ENCODE data around the gene ROPN1L.
"Not testable (repeated sequence)": the region's sequence is repeated elsewhere in the genome, so short reads cannot be mapped to it uniquely, and the experiment has no call there.

ROPN1L gene

DNA sequence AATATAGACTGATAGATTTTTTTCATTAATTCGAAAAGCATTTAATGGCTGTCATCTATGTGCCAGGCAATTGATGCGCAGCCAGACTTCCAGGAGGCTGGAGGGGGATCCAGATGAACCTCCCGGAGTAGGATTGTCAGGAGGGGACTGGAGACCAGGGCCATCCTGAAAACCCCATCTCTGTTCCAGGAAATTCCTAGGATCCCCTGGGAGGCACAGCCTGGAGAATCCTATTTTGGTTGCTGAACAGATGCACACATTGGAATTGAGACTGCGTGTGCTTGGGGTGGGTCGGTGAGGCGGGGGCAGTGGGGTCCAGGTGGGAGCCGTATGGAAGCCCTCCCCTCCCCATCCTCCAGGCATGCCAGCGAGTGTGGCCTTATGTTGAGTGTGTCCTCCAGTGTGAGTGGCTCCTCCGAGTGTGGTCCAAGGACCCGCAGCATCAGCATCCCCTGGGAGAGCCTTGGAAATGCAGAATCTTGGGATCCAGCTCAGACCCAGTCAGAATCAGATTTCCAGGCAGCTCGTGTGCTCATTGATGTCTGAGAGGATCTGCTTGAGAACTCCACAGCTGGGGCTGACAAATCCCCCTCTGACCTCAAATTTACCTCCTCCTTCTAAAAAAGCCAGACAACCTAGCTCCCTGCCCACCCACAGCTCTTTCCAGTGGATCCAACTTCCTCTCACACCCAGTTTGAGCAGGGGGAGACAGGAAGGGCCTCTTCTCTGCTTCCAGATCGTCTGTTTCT lies 38.7 kb downstream of the ROPN1L start:
- no peak for DNase-seq

DNA sequence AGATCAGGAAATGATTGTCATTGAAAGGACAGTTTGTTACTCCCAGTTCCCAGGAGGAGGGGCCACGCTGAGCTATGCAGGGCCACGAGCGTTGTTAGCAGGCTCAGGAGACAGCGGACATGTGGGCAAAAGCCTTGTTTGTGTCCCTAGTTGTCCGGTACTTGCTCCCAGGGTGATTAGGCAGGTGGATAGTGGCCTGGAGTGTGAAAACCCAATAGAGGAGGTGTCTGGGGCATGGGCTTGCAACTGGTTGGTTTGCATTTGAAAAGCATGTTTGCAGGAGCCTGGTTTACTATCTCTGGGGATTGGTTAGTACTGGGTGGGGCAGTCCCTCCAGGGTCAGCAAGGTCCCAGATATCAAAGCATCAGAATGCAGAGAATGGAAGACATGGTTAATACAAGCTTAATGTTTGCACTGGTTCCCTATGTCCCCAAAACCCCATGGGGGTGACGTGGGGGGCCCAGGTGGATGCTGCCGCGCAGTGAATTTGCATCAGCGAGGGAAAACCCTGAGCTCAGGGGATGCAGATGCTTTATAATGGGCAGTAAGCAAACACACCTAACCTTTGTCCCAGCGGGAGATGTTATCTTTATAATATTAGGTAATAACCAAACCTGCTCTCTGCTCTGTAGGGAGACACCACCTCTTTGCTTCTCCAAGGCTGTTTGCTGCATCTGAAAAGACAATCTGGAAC lies 39.7 kb downstream of the ROPN1L start:
- no peak for DNase-seq

DNA sequence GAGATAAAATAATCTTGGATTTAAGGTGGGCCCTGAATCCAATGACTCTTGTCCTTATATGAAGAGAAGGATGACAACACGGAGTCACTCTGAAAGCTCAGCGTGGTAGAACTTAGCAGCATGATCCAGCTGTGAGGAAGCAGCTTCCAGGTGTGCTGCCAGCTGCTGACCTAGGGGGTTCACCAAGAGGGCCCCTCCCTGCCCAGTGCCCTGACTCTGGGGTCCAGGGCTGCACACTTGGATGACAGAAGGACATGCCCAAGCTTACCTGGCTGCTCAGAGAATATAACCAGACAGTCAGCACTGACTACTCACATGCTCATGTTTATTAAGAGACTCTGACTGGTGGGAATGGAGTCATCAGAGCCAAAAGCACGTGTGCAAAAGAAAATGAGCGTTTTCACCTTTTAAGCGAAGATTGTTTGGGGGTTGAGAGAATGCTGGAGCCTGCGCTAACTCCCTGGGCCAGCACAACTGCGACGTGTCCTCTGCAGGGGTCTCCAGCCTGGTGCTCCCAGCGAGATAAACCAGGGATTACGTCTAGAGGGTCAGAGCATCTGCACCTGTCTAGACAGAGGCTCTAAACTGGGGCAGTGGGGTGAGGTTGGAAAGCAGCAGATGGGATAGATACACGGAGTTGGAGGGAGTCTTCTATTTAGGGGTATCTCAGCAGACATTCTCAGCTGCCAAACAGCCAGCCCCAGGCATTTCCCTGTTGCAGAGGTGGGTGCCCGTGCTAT lies 41.3 kb downstream of the ROPN1L start:
- no peak for DNase-seq

DNA sequence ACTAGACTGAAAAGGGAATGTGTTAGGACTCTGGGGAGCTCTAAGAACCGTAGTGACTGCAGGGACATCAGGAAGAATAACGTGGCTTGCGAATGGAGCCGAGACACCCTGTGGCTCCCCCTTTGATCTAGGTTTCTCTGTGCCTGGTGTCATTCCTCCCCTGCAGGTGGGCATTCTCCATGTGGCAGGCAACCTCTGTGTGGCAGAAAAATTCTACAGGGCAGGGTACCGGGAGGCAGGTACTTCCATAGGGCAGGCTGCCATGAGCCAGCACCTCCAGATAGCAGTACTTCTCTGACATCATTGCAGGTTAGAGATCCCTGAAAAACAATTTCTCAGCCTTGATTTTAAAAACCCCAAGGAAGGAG lies 43.1 kb downstream of the ROPN1L start:
- no peak for DNase-seq

DNA sequence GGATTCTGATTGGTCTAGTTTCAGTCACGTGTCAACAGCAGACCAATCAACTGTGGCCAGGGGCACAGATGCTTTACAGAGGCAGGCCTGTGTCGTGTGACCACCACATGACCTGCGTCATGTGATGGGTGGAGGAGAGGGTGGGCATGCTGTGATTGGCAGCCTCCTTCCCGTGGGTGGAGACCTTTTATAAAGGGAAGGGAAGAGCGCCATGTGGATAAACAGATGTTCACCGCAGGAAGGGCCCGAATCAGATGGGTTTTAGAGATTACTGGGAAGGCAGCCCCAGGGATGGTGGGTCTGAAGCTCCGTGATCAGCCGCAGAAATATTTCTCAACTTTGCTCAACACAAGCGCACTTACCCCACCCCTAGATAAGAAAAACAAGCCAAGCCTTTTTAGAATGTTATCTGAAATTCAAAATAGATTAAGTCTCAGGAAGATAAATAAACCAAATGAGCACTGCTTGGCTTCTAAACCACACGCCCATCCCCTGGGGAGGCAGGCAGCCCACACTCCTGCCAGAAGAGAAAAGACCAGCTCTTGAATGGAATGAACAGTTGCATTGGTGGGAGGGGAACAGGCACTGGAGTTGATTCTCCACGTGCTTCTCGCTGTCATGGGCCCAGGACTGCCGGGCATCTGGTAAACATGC lies 43.6 kb downstream of the ROPN1L start:
- DNase-seq: no peak

DNA sequence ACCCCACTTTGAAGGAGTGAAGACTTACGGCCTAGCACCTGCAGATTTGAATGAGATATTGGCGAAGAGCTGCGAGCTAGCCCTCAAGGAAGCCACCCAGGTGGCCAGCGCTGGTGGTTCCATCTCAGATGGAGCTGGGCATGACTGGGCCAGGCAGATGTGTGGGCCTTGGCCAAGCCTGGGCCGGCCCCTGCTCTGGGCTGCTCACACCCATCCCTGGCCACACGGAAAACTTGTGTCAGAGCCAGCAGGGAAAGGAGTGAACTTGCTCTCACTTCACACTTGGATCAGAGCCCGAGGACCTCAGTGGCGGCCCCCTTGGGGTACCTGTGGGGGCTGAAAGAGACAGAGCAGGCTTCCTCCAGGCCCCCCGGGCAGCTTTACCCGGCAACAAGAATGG lies 44.2 kb downstream of the ROPN1L start:
- no peak for DNase-seq

DNA sequence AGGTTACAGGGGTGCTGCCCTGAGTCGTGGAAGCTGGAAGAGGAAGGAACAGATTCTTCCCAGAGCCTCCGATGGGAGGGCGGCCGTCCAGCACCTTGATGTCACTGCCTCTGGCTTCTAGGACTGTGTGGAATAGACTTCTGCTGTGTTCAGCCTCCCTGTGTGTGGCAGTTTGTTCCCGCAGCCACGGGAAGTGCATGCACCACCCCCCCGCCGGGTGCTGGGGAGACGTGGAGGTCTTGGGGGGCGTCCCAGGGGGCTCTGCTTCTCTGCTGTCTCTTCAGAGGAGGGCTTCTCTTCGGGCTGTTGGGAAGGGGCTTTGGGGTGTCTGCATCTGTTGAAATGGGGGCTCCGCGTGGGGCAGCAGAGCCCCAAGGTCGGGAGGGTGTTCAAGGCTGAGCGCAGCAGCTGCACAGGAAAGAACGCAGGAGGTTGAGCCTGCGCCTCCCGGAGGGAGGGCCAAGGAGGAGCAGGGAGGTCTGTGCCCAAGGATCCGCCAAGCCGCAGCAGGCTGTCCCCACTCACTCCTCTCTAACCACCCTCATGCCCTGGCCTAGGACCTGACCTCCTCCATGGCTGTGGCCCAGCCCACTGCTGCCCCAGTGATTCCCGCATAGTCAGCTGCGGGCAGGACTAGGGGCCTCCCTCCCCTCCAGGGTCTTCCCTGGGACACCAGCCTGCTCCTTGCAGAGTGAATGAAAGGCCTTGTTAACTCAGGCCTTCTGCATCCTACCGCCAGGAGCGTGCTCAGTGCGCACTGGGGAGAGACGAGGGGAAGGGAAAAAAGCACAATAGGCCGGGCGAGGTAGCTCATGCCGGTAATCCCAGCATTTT lies 45.0 kb downstream of the ROPN1L start:
- no peak for DNase-seq

DNA sequence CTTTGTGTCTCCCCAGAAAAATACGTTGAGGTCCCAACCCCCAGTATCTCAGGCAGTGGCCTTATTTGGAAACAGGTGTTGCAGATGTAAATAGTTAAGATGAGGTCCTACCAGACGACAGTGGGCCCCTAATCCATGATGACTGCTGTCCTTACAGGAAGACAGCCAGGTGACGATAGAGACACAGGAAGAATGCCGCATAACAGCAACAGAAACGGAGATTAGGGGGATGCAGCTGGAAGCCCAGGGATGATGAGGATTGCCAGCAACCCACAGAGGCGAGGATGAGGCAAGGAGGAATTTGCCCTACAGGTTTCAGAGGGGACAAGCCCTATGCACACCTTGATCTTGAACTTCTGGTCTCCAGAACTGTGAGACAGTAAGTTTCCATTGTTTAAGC lies 46.5 kb downstream of the ROPN1L start:
- DNase-seq: no peak

DNA sequence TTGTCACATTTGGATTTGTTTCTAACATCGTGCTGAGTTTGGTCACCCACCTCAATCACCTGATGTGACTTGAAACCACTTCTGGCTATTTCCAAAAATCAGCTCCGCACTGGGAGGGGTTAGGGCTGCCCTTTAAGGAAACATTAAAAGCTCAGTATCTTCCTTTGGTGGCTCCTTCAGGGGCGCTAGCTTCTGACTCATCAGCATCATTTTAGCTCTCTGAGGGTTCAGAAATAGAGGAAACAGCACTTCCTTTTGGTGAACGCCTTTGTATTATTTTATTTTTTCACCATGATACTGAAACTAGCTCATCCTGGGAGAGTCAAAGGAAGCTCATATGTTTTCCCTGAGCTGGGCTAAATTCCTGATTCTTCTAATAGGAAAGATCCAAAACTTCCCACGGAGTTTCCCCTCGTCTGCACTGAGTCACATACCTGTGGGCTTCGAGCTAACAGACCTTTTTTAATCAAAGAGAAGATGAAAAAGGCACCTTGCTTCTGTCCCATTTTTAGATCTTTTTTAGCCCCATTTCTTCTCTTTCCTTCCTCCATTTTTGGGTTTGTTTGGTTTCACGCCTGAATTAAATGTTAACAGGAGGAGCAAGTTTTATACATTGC lies 48.2 kb downstream of the ROPN1L start:
- no peak for DNase-seq

DNA sequence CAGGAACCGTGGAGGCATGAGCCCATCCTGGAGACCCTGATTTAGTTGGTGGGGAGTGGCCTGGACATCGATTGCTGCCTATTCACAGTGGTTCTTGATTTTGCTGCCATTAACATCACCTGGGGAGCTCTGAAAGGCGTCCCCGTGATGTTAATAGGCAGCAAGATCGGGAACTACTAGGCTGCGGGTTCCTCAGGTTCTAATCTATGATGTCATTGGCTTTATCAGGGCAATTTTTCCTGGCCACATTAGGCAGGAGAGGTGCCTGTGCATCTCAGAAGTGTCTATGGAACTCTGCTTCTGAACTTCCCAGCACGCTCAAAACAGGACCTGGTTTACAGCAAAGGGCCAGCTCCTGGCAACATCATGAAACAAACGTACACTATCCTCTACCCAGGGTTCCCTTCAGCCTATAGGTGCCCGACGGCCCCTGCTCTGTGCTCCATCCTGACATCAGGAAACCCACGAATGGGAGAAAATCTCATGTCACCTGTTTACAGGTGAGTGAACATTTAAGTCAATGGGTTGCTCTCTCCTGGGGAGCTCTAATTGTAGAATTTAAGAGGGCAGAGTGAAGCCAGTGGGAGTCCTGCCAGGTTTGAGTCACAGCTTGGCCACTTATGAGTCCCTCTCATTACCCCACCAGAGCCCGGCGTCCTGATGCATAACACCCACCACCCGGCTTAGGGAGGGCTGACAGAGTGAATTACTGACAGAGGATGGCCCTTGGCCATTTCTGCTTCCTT lies 49.4 kb downstream of the ROPN1L start:
- DNase-seq: no peak

DNA sequence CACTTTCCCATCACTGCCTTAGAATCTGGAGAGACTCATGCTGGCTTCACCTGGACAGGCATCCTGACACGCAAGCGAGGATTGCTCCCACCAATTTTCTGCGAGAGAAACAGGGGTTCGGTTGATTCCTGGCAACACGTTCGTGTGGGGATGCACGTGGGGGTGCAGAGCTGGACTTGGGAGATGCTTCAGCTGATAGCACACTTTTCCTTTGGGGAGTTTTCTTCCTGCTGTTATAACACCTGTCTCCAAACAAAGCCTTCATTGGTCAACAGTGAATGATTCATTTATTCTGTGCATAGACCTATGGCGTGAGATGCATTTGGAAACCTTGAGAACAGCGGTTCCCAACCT lies 50.0 kb downstream of the ROPN1L start:
- DNase-seq: no peak

DNA sequence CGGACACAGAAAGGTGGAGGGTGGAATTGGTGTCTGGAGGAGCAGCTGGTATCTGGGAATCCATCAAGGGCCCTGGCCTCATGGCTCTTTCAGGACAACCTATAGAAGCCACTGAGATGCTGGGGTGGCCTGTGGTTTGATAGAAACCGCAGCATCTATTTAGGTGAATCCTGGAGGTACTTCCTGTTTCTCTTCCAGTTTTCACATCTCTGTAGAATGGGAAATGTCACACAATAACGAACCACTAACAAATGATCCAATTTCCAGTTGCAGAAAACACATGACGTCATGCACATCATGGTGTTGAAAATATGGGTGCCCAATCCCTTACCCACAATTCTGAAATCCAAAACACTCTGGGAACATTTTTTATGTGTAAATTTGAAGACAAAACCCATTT lies 52.2 kb downstream of the ROPN1L start:
- no peak for DNase-seq

DNA sequence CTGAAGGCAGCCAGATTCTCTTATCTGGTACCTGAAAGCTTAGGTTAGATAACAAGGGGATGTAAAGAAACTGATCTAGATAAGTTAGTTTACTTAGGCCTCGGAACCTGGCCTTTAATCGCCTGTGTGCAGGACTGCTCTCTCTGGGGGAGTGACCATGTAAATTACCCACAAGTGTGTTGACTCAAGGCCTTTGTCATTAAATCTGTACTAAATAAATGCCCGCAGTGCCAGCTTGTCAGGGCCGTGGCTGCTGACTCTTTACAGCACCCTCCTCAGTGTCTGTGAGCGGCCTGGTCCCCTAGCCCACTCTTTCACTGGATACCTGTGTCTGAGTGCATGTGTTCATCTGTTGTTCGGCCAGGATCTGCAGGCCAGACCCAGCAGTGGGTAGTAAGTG lies 52.8 kb downstream of the ROPN1L start:
- not testable (repeated sequence) for DNase-seq

DNA sequence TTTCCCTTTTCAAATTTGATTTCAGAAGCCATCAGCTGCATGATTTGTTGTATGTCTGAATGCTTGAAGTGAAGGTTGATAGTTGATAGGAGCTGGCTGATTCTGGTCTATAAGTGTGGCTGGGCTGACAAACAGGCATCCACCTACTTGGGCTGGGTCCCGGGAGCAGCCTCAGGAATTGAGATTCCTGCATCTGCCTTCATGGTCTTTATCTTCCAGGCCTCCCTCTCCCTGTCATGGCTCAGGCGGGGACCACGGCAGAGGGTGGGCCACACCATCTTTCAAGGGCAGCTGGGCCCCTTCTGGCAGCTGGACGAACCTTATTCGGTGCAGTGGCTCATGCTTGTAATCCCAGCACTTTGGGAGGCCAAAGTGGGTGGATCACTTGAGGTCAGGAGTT lies 55.9 kb downstream of the ROPN1L start:
- DNase-seq: no peak

DNA sequence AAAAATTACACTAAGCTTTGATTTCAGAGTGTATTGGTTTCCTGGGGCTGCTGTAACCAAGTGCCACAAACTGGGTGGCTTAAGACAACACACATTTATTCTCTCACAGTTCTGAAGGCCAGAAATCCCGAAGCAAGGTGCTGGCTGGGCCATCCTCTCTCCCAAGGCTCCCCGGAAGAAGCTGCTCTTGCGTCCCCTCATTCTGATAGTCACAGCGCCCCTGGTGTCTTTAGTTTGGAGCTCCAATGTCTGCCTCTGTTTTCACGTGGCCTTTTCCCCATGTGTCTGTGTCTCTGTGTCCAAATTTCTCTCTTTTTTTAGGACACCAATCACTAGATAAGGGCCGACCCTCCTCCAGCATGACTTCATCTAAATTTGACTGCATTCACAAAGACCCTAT lies 56.7 kb downstream of the ROPN1L start:
- no peak for DNase-seq

DNA sequence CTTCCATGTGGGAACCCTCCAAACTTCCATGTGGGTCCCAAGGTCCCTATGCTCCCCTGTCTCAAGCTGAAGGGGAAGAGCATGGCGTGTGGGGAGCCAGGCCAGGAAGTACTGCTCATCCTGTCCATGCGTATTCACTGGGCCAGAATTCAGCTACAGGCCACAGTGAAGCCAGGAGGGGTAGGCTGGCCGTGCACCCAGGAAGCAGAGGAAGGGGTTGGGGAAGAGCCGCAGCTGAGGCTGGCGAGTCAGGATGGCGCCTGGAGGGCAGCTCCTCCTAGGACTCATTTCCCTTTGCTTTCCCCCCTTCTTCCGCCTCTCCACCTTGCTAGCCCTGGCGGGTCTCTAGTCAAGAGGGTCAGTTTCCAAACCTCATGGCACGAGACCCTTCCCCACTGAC lies 57.4 kb downstream of the ROPN1L start:
- DNase-seq: no peak

DNA sequence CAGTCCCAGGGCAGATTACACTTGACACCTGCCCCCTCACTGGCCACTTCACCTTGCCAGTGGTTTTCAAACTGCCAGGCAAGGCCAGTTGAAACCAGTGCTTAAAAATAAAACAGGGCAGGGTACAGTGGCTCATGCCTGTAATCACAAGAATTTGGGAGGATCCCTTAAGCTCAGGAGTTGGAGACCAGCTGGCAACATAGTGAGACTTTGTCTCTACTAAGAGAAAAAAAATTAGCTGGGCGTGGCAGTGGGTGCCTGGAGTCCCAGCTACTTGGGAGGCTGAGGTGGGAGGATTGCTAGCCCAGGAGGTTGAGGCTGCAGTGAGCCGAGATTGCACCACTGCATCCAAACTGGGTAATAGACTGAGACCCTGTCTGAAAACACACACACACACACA lies 58.1 kb downstream of the ROPN1L start:
- no peak for DNase-seq

DNA sequence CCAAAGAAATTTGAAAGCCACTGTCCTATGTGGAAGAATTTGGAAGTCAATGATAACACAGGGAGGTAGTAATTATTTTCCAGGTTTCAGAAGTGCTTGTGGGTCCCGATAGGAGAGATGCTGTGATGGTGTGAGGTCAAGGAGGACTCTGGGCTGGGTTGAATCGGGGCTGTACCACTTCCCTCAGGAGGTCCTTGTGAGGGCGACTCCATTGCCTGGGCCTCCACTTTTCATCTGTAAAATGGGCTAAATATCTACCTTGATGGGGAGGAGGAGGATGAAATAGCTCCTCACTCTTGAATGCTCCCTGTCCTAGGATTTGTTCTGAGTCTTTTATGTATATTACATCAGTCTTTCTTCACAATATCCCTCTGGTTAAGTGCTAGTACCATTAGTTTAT lies 59.0 kb downstream of the ROPN1L start:
- no peak for DNase-seq

DNA sequence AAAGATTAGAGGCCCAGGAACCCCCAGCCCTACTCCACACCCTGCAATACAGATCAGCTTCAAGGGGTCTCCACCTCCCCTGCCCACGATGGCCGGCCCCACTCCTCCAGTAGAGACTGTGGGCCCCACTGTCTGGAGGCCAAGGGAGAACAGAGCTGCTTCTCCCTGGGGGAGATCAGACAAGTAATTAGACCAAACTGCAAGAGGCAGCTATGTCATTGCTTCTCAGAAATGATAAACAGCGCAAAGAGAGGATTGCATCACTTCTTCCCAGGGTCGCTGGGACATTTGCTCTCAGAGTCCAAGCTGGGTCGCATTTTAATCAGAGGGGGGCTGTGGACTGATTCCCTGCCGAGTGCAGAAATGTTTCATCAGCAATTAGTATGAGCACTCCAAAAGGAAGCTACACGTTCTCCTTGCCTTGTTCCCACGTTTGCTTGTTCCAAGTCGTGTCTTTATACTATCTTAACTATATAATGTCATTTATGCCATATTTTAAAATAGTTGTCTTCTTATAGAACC lies 59.9 kb downstream of the ROPN1L start:
- no peak for DNase-seq

DNA sequence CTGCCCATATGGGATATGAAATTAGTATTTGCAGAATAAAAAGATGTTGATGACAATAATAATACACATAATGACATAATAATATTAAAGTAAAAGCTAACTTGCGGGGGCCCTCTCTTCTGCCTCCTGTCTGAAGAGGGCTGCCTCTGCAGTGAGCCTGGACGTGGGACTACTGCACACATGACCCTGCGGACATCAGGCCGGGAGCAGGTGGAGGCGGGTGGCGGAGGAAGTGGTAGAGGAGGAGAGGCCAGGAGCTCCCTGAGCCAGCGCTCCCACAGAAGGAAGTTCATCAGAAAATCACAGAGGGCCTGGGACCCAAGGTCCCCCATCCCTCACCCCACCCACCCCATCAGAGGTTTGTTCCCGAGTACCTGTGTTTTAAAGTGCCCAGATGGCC lies 60.5 kb downstream of the ROPN1L start:
- DNase-seq: no peak

DNA sequence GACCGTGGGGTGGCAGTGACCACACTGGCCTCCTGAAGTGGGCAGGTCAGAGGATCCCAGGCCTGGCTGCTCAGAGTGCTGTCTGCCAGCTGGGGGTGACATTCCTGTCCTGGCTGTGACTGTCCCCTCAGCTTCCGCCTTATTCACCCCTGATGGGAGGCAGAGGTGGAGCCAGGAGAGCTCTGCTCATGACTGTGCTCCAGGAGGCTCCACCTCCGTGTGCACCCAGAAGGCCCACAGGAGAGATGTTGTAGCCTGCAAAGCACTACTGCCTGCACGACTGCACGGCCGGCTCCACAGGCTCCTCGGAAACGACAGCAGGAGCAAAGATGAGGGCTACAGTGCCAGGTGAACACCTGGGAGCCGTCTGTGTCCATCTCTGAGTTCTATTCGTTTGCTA lies 60.9 kb downstream of the ROPN1L start:
- no peak for DNase-seq

All from NCI-H2081 treated with DMSO at 0.1 percent for 48 hours (cell line).